D721Med (cell line): ENCODE data around the gene CST6.

Experiments used
- DNase-seq: peaks from one replicate; pipeline ENCODE4 v3.0.0; 2011; ENCODE audit warnings: low spot score; ENCODE audit not compliant: insufficient read length
- FAIRE-seq: peaks from 2 replicates; lab custom pipeline; 2011; peaks lifted over from hg19 to GRCh38; lab: Jason Lieb, UNC
- CTCF ChIP-seq: IDR thresholded peaks from 2 replicates; pipeline ENCODE4 v1.5.1; 2012; ENCODE audit warnings: mild to moderate bottlenecking, control low read depth; ENCODE audit not compliant: insufficient read depth; ENCODE audit errors: missing control alignments

Gene CST6

GRCh38 chr11:66056501-66056900 is 44.7 kb downstream of the CST6 start:
- FAIRE-seq, result no peak
- DNase-seq, result no peak
- TF ChIP-seq CTCF, result no peak

GRCh38 chr11:66059966-66060680 is 48.3 kb downstream of the CST6 start:
- no peak for TF ChIP-seq CTCF
- FAIRE-seq (no peak), DNase-seq (no peak)

- FAIRE-seq, result no peak
- no peak for TF ChIP-seq CTCF
- no peak for DNase-seq
These were observed 49.5 kb downstream of the CST6 start for GRCh38 chr11:66061268-66061667.

- DNase-seq (no peak), FAIRE-seq (no peak)
- TF ChIP-seq CTCF, result no peak
These were observed 50.6 kb downstream of the CST6 start for GRCh38 chr11:66062408-66062807.
